Activated T-cell treated with anti-CD3 and anti-CD28 coated beads, Interleukin-2, amount 50 U/mL, for 4 hours (primary cell): ENCODE measurements around the gene LHPP. TPM values are rescaled to one million over a fixed set of nuclear protein-coding genes. Genes with fewer than 3 reads are reported as not detected.

Experiments
- ATAC-seq, 2 donors: fragments of 200-7000 bp; cut with Tn5 transposase; one replicate each; pipeline ENCODE4 v1.10.0; 2021
- DNase-seq: peaks from one replicate; pipeline ENCODE4 v3.0.0-alpha.2; 2020
- H3K27me3 Mint-ChIP-seq: one replicate; pipeline ENCODE4 v1.8.0; 2021; ENCODE audit warnings: low read depth, mixed read lengths
- H3K36me3 Mint-ChIP-seq: one replicate; pipeline ENCODE4 v1.8.0; 2022; ENCODE audit warnings: mixed read lengths; ENCODE audit not compliant: insufficient read depth
- H3K4me1 Mint-ChIP-seq: one replicate; pipeline ENCODE4 v1.8.0; 2021; ENCODE audit warnings: low read depth, mixed read lengths
- H3K4me3 Mint-ChIP-seq: one replicate; pipeline ENCODE4 v1.8.0; 2021; ENCODE audit warnings: mild to moderate bottlenecking, moderate library complexity, mixed read lengths
- H3K9me3 Mint-ChIP-seq: one replicate; pipeline ENCODE4 v1.8.0; 2021; ENCODE audit warnings: mixed read lengths
- total RNA-seq, 3 donors: library from RNA; stranded (reverse); gene quantifications; one replicate each; pipeline ENCODE4 v1.2.1, GENCODE V29; 2021

LHPP gene
- total RNA-seq, 3 donors from 2014 or later, result 2.5 to 3.3 (median 3.2) TPM

DNA sequence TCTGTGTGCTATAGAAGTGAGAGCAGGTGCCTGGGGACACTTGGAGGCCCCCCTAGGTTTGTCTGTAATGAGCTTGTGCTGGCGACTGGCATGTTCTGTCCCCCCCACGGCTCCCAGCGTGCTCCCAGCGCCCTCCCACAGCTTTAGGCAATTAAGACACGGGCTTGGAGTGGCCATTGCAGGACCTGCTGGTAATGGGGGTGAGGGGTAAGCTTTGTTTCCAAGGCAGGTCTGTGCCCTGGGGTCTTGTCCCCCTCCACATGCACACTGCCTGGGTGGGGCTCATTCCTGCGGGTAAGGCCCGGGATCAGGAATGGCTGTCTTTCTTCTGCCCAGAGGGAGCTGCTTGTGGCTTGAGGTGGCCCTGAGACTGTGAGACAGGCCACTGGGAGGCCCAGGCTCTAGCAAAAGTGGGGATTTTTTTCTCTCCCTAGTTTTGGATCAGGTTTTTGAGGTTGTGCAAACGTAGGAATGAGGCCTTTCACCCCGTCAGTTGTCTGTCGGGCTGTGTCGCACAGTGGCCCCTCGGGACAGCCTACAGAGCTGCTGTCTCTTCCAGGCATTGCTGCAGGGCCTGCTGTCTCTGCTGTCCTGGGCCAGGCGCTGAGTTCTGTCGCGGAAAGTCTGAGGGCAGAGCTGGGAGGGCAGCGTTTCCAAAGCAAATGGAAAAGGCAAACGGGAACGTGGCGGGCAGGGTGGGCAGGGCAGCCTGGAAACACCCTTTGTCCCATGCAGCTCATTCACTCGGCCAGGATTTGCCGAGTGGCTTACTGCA, 107.4 kb downstream of the LHPP start:
- no peaks in the 10 kb centered on the region for H3K36me3 Mint-ChIP-seq
- no peaks in the 10 kb centered on the region for H3K4me1 Mint-ChIP-seq
- no peaks in the 10 kb centered on the region for H3K27me3 Mint-ChIP-seq
- no peaks in the 10 kb centered on the region for H3K9me3 Mint-ChIP-seq
- no peak overlapping the region for H3K4me3 Mint-ChIP-seq
- no peak for ATAC-seq
- DNase-seq, result no peak

DNA sequence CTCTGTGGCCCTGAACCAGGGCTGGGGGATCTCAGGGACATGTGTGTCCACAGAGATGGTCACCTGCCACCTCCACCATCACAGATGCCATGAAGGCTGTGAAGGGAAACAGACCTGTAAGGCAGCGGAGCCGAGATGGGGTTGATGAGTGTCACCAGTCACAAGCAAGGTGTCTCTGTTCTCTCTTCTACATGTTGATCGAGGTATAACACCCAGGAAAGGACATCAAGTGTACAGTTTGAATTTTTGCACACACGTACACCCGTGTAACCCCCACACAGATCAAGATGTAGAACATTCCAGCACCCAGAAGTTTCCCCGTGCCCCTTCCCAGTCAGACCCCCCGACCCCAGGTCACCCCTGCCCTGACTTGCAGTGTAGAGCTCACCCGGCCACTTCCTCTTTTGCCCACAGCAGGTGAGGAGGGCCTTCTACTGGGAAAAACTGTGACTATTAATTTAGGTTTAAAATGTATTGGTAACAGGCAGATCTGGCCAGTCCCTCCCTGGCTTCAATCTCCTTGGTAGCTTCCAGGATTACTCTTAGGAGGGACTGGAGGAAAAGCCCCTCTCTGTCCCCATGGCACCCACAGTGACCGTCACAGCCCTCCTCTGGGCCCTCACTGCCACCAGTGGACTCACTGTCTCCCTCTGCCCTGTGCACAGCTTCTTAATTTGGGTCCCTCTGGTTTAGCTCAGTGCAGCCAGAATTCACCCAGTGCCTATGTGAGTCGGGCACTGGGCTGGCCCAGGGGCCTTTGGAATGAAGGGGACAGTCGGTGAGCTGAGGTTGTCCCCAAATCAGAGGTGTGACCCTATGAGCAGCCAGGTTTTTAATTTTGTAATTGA, 108.2 kb downstream of the LHPP start:
- DNase-seq, result no peak
- Mint-ChIP-seq H3K27me3 (no peaks in the 10 kb centered on the region), H3K4me1 (no peaks in the 10 kb centered on the region), H3K9me3 (no peaks in the 10 kb centered on the region), H3K36me3 (no peaks in the 10 kb centered on the region), H3K4me3 (no peak overlapping the region)
- no peak for ATAC-seq

DNA sequence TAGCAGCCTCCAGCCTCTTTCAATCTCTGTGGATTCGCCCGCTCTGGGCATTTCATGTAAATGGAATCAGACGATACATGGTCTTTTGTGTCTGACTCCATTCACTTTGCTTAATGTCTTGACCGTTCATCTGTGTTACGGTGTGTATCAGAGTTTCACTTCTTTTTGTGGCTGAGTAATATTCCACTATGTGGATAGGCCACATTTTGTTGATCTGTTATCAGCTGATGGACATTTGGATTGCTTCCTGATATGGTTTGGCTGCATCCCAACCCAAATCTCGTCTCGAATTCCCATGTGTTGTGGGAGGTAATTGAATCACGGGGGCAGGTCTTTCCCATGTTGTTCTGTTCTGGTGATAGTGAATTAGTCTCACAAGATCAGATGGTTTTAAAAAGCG, 109.0 kb downstream of the LHPP start:
- H3K36me3 Mint-ChIP-seq, result no peaks in the 10 kb centered on the region
- H3K9me3 Mint-ChIP-seq, result no peaks in the 10 kb centered on the region
- no peaks in the 10 kb centered on the region for H3K4me1 Mint-ChIP-seq
- ATAC-seq (no peak), DNase-seq (no peak)
- H3K4me3 Mint-ChIP-seq, result no peak overlapping the region
- H3K27me3 Mint-ChIP-seq, result no peaks in the 10 kb centered on the region

DNA sequence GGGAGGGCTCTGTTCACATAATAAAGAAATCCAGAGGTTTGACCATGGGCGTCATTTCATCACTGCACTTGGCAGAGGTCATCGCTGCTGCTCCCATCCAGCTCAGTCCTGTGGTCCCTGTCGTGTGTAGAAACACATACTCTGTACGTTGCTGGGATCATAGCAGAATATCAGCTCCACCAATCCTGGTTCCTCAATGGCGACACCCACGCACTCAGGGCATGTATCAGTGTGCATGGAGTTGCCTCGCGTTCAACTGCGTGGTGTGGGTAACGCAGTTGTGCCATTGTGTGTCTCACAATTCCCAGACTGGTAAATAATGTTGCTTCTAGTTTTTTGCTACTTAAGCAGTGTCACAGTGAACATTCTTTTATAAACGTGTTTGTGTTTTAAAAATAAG, 111.1 kb downstream of the LHPP start:
- H3K36me3 Mint-ChIP-seq, result no peaks in the 10 kb centered on the region
- no peaks in the 10 kb centered on the region for H3K27me3 Mint-ChIP-seq
- H3K4me1 Mint-ChIP-seq, result no peaks in the 10 kb centered on the region
- H3K4me3 Mint-ChIP-seq, result no peak overlapping the region
- DNase-seq (no peak), ATAC-seq (no peak)
- no peaks in the 10 kb centered on the region for H3K9me3 Mint-ChIP-seq

DNA sequence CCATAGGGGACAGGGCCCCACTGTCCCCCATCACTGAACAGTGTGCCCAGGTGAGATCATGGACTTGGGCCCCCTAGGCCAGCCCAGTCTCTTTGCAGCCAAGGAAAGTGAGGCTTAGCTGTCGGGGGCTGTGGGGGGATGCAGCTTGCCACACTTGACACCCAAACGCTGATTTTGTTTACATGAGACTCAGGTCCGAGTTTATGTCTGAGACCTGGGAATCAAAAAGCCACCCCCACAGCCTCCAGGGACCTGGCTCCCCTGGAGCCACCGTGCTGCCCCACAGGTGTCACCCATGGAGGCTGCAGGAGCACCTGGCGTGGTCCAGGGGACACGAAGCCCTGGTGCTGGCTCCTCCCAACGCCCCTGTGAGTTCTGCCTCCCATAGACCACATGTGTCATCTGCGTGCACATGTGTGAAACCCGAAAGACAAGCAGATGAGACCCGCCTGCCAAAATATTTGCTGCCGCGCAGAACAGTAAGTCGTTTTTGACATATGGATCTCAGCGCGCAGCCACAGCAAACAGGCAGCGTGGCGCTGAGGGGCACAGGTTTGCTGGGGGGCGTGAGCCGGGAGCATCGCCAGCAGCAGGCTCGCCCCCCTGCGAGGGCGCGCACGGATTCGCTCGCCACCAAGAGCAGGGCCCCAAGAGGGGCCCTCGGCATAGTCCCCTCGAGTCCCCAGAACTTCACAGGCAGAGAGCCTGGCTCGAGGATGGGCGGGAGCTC, 112.3 kb downstream of the LHPP start:
- no peak for ATAC-seq
- H3K27me3 Mint-ChIP-seq, result no peaks in the 10 kb centered on the region
- DNase-seq, result no peak
- H3K36me3 Mint-ChIP-seq, result no peaks in the 10 kb centered on the region
- no peaks in the 10 kb centered on the region for H3K9me3 Mint-ChIP-seq
- no peak overlapping the region for H3K4me3 Mint-ChIP-seq
- H3K4me1 Mint-ChIP-seq, result no peaks in the 10 kb centered on the region

DNA sequence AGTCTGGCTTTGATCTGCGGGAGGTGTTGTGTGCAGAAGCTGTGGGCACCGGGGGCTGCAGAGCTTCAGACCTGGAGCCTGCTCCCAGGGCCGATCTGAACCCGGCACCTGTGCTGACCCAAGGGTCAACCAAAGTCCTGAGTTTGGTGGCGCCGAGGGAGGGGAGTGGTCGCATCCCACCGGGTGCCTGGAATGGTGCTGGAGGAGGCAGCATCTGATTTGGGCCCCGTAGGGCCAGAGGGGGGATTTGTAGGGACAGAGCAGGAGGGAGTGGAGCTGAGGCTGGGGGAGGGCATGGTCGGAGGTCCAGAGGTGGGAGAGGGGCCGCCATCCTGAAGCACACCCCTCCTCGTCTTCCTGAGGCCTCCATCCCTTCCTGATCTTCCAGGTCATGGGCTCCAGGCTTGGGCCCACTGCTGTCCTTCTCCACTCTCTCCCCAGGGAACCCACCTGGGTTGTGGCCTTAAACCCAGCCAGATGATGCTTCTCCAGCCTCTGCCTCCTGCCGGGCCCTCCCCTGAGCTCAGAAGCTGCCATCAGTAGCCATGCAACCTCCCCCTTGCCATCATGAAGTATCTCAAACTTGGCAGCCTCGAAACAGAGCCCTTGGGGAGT, 112.9 kb downstream of the LHPP start:
- Mint-ChIP-seq H3K36me3 (peaks cover 2% of the 10 kb centered on the region), H3K4me1 (no peaks in the 10 kb centered on the region), H3K4me3 (no peak overlapping the region), H3K9me3 (no peaks in the 10 kb centered on the region), H3K27me3 (no peaks in the 10 kb centered on the region)
- no peak for DNase-seq
- no peak for ATAC-seq

DNA sequence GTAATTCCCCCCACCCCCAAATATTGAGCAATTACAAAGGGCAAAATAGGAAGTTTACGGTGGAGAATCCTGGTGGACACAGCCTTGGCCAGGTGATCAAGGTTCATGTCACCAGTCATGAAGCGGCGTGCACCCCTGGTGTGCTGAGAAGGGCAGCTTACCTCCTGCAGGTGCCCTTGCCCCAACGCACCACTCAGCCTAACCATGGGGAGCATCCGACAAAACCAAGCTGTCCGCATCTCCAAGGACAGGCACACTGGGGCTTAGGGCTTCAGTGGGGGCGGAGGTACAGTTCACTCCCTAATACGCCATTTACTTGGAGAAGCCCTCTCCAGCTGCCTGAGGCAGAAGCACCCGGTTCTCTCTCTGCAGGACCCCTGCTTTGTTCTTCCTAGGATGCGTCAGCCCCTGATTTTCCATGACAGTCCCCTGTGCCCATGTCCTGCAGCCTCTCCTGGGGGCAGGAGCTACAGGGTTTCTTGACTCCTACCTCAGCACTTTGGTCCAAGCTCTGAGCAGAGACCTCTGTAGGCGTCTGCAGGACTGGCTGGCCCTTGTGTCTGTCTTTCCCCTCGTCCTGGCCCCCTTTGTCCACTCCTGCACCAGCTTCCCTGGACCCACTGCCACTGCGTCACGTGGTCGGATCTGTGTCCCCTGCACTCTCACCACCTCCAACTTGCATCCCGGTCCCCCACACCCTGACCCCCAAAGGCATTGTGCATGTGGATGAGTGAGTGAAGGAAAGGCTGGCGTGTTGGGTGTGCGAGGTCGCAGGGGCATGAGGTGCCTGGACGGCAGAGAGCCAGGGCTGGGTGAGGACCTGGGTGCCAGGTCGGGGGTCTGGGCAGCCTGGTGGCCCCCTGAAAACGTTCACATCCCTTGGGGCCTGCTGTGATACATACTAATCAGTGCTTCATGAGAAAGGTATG, 113.7 kb downstream of the LHPP start:
- H3K4me3 Mint-ChIP-seq, result no peak overlapping the region
- DNase-seq (no peak), ATAC-seq (no peak)
- H3K4me1 Mint-ChIP-seq, result no peaks in the 10 kb centered on the region
- peaks cover 5% of the 10 kb centered on the region for H3K9me3 Mint-ChIP-seq
- no peaks in the 10 kb centered on the region for H3K27me3 Mint-ChIP-seq
- H3K36me3 Mint-ChIP-seq, result peaks cover 8% of the 10 kb centered on the region

DNA sequence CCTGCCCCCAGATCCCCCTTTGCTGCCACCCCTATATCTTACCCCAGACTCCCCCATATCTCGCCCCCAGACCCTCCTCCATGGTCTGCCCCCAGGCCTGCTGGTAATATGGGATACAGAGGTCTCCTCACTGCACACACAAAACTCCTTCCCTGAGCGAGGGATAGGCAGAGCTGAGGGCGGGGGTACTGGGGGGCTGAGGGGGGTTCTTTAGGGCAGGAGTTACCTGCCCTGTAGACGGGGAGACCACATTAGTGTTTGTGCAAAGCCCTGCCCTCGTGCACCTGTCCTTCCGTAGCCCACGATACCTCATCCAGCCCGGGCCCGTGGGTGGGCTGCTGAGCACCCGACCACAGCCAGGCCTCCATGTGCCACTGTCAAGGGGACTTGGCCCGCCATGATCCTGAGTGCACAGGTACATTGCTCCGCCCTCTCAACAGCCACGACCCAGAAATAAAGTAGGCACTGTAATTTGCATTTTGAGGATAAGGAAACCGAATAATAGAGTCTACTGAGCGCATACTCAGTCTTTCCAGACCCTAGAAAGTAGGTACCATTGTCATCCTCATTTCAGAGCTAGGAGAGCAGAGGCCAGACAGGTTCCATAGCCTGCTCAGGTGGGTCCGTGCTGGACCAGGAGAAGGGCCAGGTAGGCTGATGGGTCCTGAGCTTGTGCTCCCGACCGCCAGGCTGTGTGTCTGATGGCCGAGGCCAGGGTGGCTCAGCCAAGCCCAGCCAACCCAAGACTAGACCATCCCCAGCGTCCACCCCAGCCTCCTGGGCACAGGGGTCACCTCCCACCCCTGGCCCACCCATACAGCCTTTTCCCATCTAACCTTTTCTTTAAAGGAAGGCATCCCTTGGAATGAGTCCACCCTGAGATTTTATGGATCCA, 115.2 kb downstream of the LHPP start:
- no peaks in the 10 kb centered on the region for H3K4me1 Mint-ChIP-seq
- peaks cover 11% of the 10 kb centered on the region for H3K36me3 Mint-ChIP-seq
- DNase-seq (no peak), ATAC-seq (no peak)
- H3K27me3 Mint-ChIP-seq, result no peaks in the 10 kb centered on the region
- H3K9me3 Mint-ChIP-seq, result peaks cover 5% of the 10 kb centered on the region
- H3K4me3 Mint-ChIP-seq, result no peak overlapping the region

DNA sequence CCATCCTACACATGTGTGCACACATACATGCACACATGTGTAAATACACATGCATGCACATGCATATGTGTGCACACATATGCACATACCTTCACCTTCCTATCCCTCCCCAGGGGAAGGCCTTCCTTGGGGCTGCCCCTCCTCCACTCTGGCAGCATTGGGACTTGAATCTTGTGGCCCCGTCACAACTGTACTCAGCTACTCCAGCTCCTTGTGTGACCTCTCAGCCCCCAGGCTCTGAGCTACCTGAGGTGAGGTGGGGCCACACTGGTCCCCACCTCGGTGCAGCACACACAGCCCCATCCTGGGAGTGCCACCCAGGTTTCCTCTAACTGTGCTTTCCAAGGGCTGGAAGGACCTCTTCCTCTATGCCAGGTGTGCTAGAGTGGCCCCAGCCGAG, 116.0 kb downstream of the LHPP start:
- ATAC-seq (no peak), DNase-seq (no peak)
- Mint-ChIP-seq H3K4me1 (no peaks in the 10 kb centered on the region), H3K9me3 (peaks cover 5% of the 10 kb centered on the region), H3K4me3 (no peak overlapping the region), H3K27me3 (no peaks in the 10 kb centered on the region), H3K36me3 (peaks cover 11% of the 10 kb centered on the region)

DNA sequence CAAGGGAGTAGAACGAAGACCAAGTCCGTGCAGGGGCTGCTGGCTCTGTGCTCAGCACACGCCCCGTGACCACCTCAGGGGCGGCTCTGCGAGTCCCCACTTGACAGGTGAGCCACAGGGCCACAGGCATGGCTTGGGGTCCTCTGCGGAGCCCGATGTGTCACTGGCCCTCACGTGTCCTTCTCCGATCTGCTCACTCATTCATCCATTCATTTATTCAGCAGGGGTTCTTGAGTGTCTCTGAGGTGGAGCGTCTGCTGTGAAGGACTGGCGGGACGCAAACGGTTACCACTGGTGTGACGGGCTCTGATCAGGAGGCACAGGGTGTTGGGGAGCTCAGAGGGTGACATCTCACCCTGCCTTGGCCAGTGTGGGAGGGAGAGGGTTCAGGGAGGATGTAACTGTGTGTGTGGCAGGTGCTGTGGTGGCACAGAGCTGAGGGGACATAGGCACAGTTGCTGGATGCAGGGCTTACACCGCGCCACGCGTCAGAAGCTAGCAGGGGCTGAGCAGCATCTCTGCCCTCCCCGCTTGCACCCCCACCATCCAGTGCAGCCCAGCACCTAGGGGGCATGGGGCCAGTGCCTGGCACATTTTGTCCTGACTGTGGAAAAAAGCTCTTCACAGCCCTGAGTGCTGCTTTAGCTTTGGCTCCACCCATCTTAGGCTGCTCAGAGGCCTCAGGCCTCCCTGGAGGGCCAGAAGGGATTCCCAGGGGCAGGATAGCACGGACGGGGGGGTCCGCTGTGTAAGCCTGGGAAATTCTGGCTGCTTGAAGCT, 116.8 kb downstream of the LHPP start:
- ATAC-seq (no peak), DNase-seq (no peak)
- Mint-ChIP-seq H3K4me1 (no peaks in the 10 kb centered on the region), H3K27me3 (no peaks in the 10 kb centered on the region), H3K4me3 (no peak overlapping the region), H3K36me3 (peaks cover 11% of the 10 kb centered on the region), H3K9me3 (peaks cover 9% of the 10 kb centered on the region)

DNA sequence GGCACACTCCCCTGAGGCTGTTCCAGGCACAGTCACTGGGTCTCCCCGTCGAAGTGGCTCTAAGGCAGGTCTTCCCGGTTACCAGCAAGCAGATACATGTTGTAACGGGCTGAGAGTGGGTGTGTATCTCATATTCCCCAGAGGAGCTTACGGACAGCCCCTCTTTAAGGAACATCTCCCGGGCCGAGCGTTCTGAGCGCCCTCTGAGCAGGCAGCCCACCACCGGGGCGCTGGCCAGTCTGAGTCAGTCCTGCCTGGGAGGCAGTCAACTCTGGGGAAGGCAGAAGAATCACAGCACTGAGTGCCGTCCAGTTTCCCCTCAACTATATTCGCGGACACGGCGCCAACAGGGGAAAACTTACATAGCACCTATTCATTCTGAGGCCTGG, 117.4 kb downstream of the LHPP start:
- ATAC-seq, result no peak

DNA sequence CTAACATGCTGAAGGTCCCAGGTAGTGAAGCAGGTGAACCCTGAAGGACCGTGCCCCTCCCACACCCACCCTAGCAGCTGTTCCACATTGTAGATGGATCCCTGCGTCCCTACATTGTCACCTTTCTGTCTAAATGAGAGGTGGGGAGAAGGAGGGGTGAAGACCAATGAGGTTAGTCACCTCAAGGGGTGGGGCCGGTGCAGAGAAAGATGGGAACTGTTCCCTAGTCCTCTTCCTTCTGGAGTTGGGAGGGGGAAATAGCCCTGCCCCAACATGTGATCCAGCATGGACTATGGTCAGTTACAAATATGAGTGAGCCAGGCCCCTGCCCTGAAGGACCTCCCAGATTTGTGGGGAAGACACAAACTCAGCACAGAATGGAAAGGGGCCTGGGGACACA, 124.5 kb downstream of the LHPP start:
- no peaks in the 10 kb centered on the region for H3K27me3 Mint-ChIP-seq

More for the DNA sequence above, 117.4 kb downstream of the LHPP start:
- Mint-ChIP-seq H3K27me3 (no peaks in the 10 kb centered on the region), H3K4me3 (no peak overlapping the region), H3K4me1 (no peaks in the 10 kb centered on the region), H3K9me3 (peaks cover 9% of the 10 kb centered on the region), H3K36me3 (peaks cover 11% of the 10 kb centered on the region)
- no peak for DNase-seq

More for the DNA sequence above, 124.5 kb downstream of the LHPP start:
- DNase-seq (no peak), ATAC-seq (no peak)
- peaks cover 2% of the 10 kb centered on the region for H3K36me3 Mint-ChIP-seq
- no peak overlapping the region for H3K4me3 Mint-ChIP-seq
- H3K9me3 Mint-ChIP-seq, result peaks cover 4% of the 10 kb centered on the region
- no peaks in the 10 kb centered on the region for H3K4me1 Mint-ChIP-seq
